Glomerular visceral epithelial cell (primary cell): Measurements from ENCODE around the gene CKAP5.

ENCODE experiments used
- DNase-seq: peaks from one replicate; pipeline ENCODE4 v3.0.0-alpha.2; 2016; ENCODE audit errors: extremely low spot score

The CKAP5 gene

GRCh38 chr11:46698597-46698996 lies 147.5 kb downstream of the CKAP5 start:
- no peak for DNase-seq

DNA sequence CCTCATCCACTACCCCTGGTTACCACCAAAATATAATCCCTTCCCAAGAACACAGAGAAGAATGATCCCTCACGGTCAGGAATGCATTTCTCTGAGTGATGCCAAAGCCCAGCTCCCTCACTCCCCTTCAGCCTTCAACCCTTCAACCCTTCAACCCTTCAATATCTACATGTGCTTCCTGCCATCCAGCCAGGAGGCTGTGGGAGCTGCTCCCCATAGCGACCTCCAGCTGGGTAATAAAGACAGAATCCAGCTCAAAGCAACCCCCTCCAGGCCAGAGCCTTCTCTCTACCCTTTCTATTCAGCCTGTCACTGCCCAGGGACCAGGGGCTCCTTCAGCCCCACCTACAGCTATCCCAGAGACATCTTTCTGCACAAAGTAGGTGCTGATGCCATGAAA lies 148.4 kb downstream of the CKAP5 start:
- no peak for DNase-seq

DNA sequence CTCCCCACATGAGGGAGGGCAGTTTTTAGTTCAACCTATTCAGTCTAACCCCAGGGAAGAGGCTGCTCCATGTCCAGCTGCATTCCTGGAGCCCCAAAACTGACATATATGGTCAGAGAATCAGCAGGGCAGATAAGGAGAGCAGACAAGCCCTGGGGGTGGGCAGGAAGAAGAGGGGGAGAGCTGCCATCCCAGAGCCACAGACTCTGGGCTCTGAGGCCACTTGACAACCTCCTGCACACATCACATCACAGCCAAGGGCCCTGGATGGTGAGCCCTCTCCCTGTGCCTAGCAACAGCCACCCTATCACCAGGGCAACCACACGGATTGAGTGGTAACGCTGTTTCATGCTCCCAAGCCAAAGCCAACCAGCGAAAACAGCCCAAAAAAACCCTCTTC lies 148.8 kb downstream of the CKAP5 start:
- DNase-seq: no peak

DNA sequence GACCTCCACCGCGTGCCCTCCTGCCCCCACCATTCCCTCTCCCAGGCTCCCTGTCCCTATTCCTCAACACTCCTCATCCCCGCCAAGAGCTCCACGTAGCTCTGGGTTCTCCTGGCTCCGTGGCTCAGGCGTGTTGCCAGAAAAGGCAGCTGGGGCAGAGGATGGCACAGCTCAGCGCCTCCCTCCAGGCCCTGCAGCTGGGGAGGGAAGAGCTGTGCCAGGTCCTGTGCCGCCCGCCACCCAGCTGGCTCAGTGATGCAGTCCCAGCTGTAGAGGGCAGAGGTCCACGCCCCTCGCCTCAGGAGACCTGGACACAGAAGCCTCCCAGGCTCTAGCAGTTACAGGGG lies 149.9 kb downstream of the CKAP5 start:
- DNase-seq: peak; percentile 41

GRCh38 chr11:46695345-46696211 lies 150.5 kb downstream of the CKAP5 start:
- no peak for DNase-seq

GRCh38 chr11:46694607-46695006 lies 151.5 kb downstream of the CKAP5 start:
- no peak for DNase-seq

DNA sequence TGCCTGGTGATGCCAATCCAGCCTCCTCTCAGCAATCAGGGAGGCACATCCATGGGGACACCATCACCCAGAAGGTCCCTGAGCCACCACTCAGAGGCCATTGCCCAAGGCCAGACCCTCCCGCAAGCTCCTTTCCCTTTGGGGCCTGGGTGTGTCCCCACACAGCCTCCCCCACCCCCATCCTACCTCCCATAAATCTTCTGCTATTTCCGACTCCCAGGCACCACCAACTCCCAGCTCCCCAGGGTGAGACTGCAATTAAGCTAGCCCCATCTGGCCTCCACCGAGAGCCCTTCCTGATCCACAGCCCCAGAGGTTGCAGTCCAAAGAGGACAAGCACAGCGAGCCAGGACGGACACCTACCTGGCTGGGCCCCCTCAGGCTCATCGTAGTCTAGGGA lies 152.0 kb downstream of the CKAP5 start:
- no peak for DNase-seq

DNA sequence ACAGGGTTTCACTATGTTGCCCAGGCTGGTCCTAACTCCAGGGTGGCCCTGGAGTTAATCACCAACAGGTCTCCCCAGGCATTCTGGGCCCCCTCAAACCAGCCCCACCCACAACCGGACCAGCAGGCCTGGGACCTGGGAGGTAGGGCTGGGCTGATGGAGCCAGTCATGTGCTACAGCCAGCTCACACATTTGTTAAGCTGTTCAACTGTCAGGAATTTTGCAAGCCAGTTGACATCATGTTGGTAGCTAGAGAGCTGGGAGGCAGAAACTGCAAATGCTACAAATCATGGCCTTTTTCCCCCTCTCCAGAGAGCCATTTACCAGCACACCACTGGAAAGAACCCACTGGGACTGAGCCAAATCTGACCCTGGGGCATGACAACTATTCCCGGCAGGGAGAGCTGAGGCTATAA lies 152.5 kb downstream of the CKAP5 start:
- peak; percentile 89 for DNase-seq
